Mucosa of stomach (tissue), 1 donor: ENCODE data around the gene UGT1A4.

Experiments
- H3K27me3 ChIP-seq: one replicate; pipeline ENCODE4 v1.7.0; 2013; ENCODE audit warnings: mild to moderate bottlenecking, low read length; ENCODE audit not compliant: control insufficient read depth, insufficient read depth
- H3K36me3 ChIP-seq: one replicate; pipeline ENCODE4 v1.7.0; 2013; ENCODE audit warnings: low read length; ENCODE audit not compliant: control insufficient read depth, insufficient read depth
- H3K4me1 ChIP-seq: one replicate; pipeline ENCODE4 v1.7.0; 2013; ENCODE audit warnings: mild to moderate bottlenecking, low read length; ENCODE audit not compliant: control insufficient read depth, insufficient read depth
- H3K4me3 ChIP-seq: one replicate; pipeline ENCODE4 v1.7.0; 2013; ENCODE audit warnings: low read length
- H3K9ac ChIP-seq: one replicate; pipeline ENCODE4 v1.7.0; 2013; ENCODE audit warnings: mild to moderate bottlenecking, low read length, moderate library complexity
- H3K9me3 ChIP-seq: one replicate; pipeline ENCODE4 v1.7.0; 2013; ENCODE audit warnings: mild to moderate bottlenecking, low read length, moderate library complexity; ENCODE audit not compliant: control insufficient read depth
- donor health status: Pancreatic carcinoma.

Gene UGT1A4

GRCh38 chr2:233799716-233800115, 81.2 kb downstream of the UGT1A4 start:
- no peaks in the 10 kb centered on the region for H3K27me3 ChIP-seq
- no peak overlapping the region for H3K9ac ChIP-seq
- no peaks in the 10 kb centered on the region for H3K36me3 ChIP-seq
- no peaks in the 10 kb centered on the region for H3K9me3 ChIP-seq
- H3K4me1 ChIP-seq, result no peaks in the 10 kb centered on the region
- H3K4me3 ChIP-seq, result no peak overlapping the region

DNA sequence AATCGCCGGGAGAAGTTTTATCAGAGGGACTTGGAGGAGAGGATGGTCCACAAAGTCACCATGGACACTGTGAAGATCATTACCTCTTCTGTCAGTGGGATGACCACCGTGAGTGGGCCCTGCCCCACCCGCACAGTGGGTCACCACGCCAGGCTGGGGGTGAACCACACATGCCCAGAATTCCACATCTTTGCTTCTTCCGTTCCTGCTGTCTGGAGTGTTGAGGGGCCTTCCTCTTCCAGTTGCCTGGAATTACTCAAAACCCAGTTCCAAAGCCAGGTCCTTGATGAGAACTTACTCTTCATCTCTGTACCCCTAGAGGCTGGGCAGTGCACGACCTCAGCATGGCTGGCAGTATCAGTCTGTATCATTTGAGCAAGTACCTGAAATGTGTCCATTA, 81.7 kb downstream of the UGT1A4 start:
- no peak overlapping the region for H3K4me3 ChIP-seq
- no peaks in the 10 kb centered on the region for H3K36me3 ChIP-seq
- no peak overlapping the region for H3K9ac ChIP-seq
- no peaks in the 10 kb centered on the region for H3K4me1 ChIP-seq
- H3K9me3 ChIP-seq, result no peaks in the 10 kb centered on the region
- no peaks in the 10 kb centered on the region for H3K27me3 ChIP-seq

DNA sequence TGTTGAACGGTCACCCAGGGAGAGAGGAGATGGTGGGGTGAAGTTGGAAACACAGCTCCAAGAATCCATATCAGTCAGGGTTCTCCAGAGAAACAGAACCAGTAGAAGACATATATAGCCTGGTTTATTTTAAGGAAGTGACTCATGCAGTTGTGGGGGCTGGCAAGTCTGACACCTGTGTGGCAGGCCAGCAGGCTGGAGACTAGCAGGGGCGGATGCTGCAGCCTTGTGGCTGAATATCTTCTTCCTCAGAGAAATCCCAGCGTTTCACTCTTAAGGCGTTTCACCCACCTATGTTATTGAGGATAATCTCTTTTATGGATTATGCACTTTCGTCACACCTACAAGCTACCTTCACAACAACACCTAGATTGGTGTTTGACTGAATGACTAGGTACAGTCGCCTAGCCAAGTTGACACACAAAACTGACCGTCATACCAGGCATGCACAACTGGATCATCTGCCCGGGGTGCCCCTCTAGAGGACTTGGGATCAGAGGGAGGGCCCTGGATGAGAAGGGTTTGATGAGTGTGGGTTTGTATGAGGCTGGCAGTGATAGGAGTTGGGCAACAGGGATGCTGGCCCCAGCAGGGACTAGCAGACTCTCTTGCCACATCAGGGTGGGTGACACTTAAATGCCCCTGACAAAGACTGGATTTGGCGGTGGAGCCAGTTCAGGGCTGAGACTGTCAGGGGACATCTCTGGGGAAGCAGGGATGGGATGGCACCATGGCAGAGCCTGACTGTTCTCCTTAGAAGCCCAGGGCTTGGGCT, 83.0 kb downstream of the UGT1A4 start:
- Histone ChIP-seq H3K4me3 (no peak overlapping the region), H3K4me1 (no peaks in the 10 kb centered on the region), H3K9me3 (no peaks in the 10 kb centered on the region), H3K36me3 (no peaks in the 10 kb centered on the region), H3K9ac (no peak overlapping the region), H3K27me3 (no peaks in the 10 kb centered on the region)

GRCh38 chr2:233802132-233802815, 83.7 kb downstream of the UGT1A4 start:
- no peak overlapping the region for H3K4me3 ChIP-seq
- no peaks in the 10 kb centered on the region for H3K36me3 ChIP-seq
- no peaks in the 10 kb centered on the region for H3K9me3 ChIP-seq
- no peaks in the 10 kb centered on the region for H3K4me1 ChIP-seq
- H3K9ac ChIP-seq, result no peak overlapping the region
- H3K27me3 ChIP-seq, result no peaks in the 10 kb centered on the region

DNA sequence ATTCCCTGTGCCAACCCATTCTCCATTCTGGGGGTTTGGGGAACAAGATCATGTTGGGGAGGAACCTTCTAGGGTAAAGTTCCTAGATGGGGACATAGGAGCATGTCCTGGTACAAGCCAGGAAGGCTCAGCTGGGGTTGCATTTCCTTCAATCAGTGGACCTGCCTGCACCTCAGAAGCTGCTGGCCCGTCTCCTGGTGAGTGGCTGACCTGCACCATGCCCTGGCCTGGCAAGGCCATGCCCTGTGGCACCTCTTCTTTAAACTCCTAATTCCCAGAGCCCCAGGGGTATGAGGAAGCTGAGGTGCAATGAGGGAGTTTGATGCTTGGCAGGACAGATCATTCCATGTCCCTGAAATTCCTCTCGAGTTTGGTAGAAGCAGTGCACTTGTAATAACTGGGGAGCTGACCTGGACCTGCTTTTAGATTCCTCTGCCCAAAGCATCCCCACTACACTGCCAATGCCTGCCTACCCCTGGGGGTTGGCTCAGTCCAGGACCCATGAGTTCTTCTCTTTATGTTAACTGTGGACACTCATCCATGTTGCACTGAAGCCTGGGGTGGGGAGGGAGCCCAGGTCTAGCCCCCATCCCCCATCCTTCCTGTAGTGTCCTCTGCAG, 84.9 kb downstream of the UGT1A4 start:
- Histone ChIP-seq H3K9ac (no peak overlapping the region), H3K27me3 (no peaks in the 10 kb centered on the region), H3K4me1 (no peaks in the 10 kb centered on the region), H3K36me3 (no peaks in the 10 kb centered on the region), H3K9me3 (no peaks in the 10 kb centered on the region), H3K4me3 (no peak overlapping the region)

GRCh38 chr2:233803994-233804393, 85.5 kb downstream of the UGT1A4 start:
- Histone ChIP-seq H3K27me3 (no peaks in the 10 kb centered on the region), H3K4me1 (no peaks in the 10 kb centered on the region), H3K36me3 (no peaks in the 10 kb centered on the region), H3K9ac (no peak overlapping the region), H3K4me3 (no peak overlapping the region), H3K9me3 (no peaks in the 10 kb centered on the region)

- no peak overlapping the region for H3K4me3 ChIP-seq
- H3K9me3 ChIP-seq, result no peaks in the 10 kb centered on the region
- no peaks in the 10 kb centered on the region for H3K27me3 ChIP-seq
- H3K36me3 ChIP-seq, result no peaks in the 10 kb centered on the region
- H3K4me1 ChIP-seq, result no peaks in the 10 kb centered on the region
- H3K9ac ChIP-seq, result no peak overlapping the region
These were observed 88.8 kb downstream of the UGT1A4 start for GRCh38 chr2:233807215-233807865.

DNA sequence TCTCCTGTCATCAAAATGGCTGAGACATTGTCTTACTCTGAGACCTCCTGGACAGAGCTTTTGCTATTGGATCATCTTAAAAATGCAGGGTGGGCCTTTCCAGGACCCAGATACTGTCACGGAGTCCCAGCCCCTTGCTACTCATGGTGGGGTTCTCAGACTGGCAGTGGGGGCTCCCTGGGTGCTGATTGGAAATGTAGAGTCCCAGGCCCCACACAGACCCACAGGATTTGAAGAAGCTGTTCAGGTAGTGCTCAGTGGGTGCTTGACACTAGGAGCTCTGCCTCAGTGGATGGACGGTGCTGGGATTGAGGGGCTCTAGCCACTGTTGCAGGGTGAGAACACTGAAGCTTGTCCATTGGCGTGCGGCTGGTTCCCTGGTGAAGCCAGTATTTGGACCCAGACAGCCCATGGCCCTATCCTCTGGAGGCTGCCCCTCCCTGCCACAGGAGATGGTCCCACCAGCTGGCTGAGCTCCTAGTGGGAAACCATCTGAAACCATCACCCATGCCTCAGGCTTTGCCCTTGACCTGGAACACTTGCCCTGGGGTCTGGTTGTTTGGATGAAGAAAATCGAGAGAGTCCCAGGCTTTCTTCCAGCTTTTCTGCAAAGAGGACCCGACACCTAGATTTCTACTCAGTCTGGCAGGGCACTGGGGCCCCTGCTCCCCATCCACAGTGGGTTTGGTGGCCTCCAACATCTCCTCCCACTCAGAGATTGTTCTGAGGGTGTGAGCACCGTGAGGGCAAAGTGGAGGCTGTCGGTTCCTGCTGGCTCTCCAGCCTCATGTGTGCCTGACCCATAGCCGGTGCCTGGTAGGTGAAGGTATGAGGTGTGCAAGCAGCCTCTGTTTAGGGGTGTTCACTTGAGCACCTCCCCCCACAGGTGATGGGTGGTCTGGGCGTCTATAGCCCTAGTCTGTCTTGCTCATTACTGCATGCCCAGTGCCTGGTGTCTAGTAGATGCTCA, 89.7 kb downstream of the UGT1A4 start:
- no peak overlapping the region for H3K9ac ChIP-seq
- H3K36me3 ChIP-seq, result no peaks in the 10 kb centered on the region
- H3K4me1 ChIP-seq, result no peaks in the 10 kb centered on the region

DNA sequence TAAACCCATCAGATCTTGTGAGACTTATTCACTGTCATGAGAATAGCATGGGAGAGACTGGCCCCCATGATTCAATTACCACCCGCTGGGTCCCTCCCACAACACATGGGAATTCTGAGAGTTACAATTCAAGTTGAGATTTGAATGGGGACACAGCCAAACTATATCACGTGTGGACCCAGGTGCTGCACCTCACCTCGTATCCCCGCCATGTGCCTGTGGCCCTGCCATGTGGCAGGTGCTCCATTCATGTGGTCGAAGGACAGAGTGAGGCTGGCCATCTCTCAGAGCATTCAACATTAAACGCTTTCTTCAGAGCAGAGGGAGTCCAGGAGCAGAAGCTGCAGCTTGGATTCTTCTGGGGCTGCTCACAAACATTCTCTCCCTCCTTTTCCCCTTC, 91.8 kb downstream of the UGT1A4 start:
- Histone ChIP-seq H3K4me3 (no peak overlapping the region), H3K4me1 (no peaks in the 10 kb centered on the region), H3K9ac (no peak overlapping the region), H3K36me3 (no peaks in the 10 kb centered on the region), H3K27me3 (no peaks in the 10 kb centered on the region), H3K9me3 (no peaks in the 10 kb centered on the region)

More for the DNA sequence above, 89.7 kb downstream of the UGT1A4 start:
- no peaks in the 10 kb centered on the region for H3K9me3 ChIP-seq
- H3K27me3 ChIP-seq, result no peaks in the 10 kb centered on the region
- H3K4me3 ChIP-seq, result no peak overlapping the region

GRCh38 chr2:233811087-233811486, 92.6 kb downstream of the UGT1A4 start:
- H3K36me3 ChIP-seq, result no peaks in the 10 kb centered on the region
- no peaks in the 10 kb centered on the region for H3K27me3 ChIP-seq

GRCh38 chr2:233811732-233812131, 93.2 kb downstream of the UGT1A4 start:
- H3K27me3 ChIP-seq, result no peaks in the 10 kb centered on the region
- no peaks in the 10 kb centered on the region for H3K9me3 ChIP-seq
- no peaks in the 10 kb centered on the region for H3K36me3 ChIP-seq
- no peak overlapping the region for H3K4me3 ChIP-seq
- no peaks in the 10 kb centered on the region for H3K4me1 ChIP-seq
- H3K9ac ChIP-seq, result no peak overlapping the region

More at GRCh38 chr2:233811087-233811486, 92.6 kb downstream of the UGT1A4 start:
- Histone ChIP-seq H3K9ac (no peak overlapping the region), H3K4me3 (no peak overlapping the region), H3K9me3 (no peaks in the 10 kb centered on the region), H3K4me1 (no peaks in the 10 kb centered on the region)
